ENCODE results near the gene GNAS.

DNA sequence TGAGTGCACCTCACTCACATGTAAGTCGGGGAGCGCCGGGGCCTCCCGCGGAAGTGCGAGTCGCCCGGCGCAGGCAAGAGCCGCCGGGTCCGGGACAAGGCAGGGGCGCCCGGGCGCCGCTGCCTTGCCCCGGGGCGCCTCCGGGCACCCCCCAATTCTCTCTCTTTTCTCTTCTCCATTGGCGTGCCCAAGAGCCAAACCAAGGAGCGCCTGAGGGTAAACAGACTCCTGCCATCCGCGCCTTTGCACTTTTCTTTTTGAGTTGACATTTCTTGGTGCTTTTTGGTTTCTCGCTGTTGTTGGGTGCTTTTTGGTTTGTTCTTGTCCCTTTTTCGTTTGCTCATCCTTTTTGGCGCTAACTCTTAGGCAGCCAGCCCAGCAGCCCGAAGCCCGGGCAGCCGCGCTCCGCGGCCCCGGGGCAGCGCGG is 36.8 kb downstream of the GNAS start:
- TF ChIP-seq, protein P1, sequence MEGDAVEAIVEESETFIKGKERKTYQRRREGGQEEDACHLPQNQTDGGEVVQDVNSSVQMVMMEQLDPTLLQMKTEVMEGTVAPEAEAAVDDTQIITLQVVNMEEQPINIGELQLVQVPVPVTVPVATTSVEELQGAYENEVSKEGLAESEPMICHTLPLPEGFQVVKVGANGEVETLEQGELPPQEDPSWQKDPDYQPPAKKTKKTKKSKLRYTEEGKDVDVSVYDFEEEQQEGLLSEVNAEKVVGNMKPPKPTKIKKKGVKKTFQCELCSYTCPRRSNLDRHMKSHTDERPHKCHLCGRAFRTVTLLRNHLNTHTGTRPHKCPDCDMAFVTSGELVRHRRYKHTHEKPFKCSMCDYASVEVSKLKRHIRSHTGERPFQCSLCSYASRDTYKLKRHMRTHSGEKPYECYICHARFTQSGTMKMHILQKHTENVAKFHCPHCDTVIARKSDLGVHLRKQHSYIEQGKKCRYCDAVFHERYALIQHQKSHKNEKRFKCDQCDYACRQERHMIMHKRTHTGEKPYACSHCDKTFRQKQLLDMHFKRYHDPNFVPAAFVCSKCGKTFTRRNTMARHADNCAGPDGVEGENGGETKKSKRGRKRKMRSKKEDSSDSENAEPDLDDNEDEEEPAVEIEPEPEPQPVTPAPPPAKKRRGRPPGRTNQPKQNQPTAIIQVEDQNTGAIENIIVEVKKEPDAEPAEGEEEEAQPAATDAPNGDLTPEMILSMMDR (IDR thresholded peaks at IDR 0.05) = no peak
- peak; percentile 27 for TF ChIP-seq POLR2A (IDR thresholded peaks at IDR 0.05)

Data from right lobe of liver (tissue), 4 donors.